Lung (tissue), 12 donors: ENCODE data around the gene TSEN54. TPM values are rescaled to one million over a fixed set of nuclear protein-coding genes. Genes with fewer than 3 reads are reported as not detected.

ENCODE experiments used
- ATAC-seq: fragments of 200-7000 bp; cut with Tn5 transposase; one replicate; pipeline ENCODE4 v1.9.1; 2020; ENCODE audit warnings: moderate number of reproducible peaks; ENCODE audit not compliant: insufficient read depth, low FRiP score
- DNase-seq, 3 donors: peaks; one replicate each; pipeline ENCODE4 v3.0.0-alpha.2; 2013 to 2017
- H3K27ac ChIP-seq, 2 donors: one replicate each; pipeline ENCODE4 v1.5.1; 2013; ENCODE audit warnings: mild to moderate bottlenecking in 2 of 2, moderate library complexity in 2 of 2, control low read depth in 1 of 2, inconsistent platforms in 1 of 2, low read depth in 1 of 2, low read length in 1 of 2
- H3K27me3 ChIP-seq, 3 donors: one replicate each; pipeline ENCODE4 v1.5.1; 2013; ENCODE audit warnings: low read length in 2 of 3; ENCODE audit not compliant: control insufficient read depth in 3 of 3, insufficient read depth in 3 of 3
- H3K36me3 ChIP-seq, 4 donors: one replicate each; pipeline ENCODE4 v1.5.1; 2013; ENCODE audit warnings: low read length in 4 of 4, mild to moderate bottlenecking in 1 of 4, moderate library complexity in 1 of 4; ENCODE audit not compliant: control insufficient read depth in 4 of 4, insufficient read depth in 4 of 4
- H3K4me1 ChIP-seq, 5 donors: one replicate each; pipeline ENCODE4 v1.5.1; 2013; ENCODE audit warnings: low read length in 5 of 5, mild to moderate bottlenecking in 2 of 5, moderate library complexity in 1 of 5; ENCODE audit not compliant: control insufficient read depth in 5 of 5, insufficient read depth in 5 of 5
- H3K4me3 ChIP-seq: one replicate; pipeline ENCODE4 v1.5.1; 2013; ENCODE audit warnings: mild to moderate bottlenecking, control low read depth, moderate library complexity
- H3K9ac ChIP-seq, 2 donors: one replicate each; pipeline ENCODE4 v1.5.1; 2013; ENCODE audit warnings: low read length in 2 of 2, control low read depth in 1 of 2; ENCODE audit not compliant: insufficient read depth in 1 of 2
- H3K9me3 ChIP-seq, 4 donors: one replicate each; pipeline ENCODE4 v1.5.1; 2013; ENCODE audit warnings: low read length in 3 of 4, mild to moderate bottlenecking in 1 of 4, moderate library complexity in 1 of 4; ENCODE audit not compliant: control insufficient read depth in 4 of 4, insufficient read depth in 3 of 4
- CTCF ChIP-seq: IDR thresholded peaks from 2 replicates; pipeline ENCODE4 v1.5.1; 2012; ENCODE audit warnings: mild to moderate bottlenecking; ENCODE audit errors: control extremely low read depth, extremely low read depth
- WGBS, 2 donors: extraction: QIAGEN DNeasy Blood & Tissue Kit; methylation state at CpG; one replicate each; pipeline ENCODE4 v1.1.7; 2013; 5-methylcytosine and 5-hydroxymethylcytosine counted together
- polyA plus RNA-seq, 2 donors: library from polyadenylated mRNA; stranded (reverse); fragments of 200-250 nt; gene quantifications; one replicate each; pipeline ENCODE4 v1.2.1, GENCODE V29; 2013
- total RNA-seq, 2 donors: library from RNA; depleted of rRNA in 1 of 2; stranded (reverse); fragments of >200 nt in 1 of 2; gene quantifications; one replicate each; pipeline ENCODE4 v1.2.1, GENCODE V29; 2014 to 2021
- donor health status: control.
- donor health status: control.
- donor health status: Bipolar disorder and iron deficiency.
- donor health status: healthy.
- donor health status: DM: yes; HTN: yes; CAD: no.

Gene TSEN54
- total and polyA plus RNA-seq, 4 donors: 18.4 to 36.5 (median 21.6) TPM

- Histone ChIP-seq H3K36me3 (peaks cover 2 to 83% (median 25%) of the 10 kb centered on the region in 4 donors), H3K4me1 (no peaks in the 10 kb centered on the region), H3K27ac (peak overlapping the region in 1 of 2 donors; percentile 40), H3K4me3 (no peak overlapping the region), H3K27me3 (no peaks in the 10 kb centered on the region), H3K9me3 (no peaks in the 10 kb centered on the region), H3K9ac (no peak overlapping the region)
- no peak for DNase-seq
- 33 to 59% methylated on average over 21 of the region's 21 CpGs for WGBS, 2 donors
- no peak for TF ChIP-seq CTCF
- no peak for ATAC-seq
Observed at GRCh38 chr17:75498039-75498725, 18.1 kb upstream of the TSEN54 start.

- no peak for DNase-seq
- H3K27me3 ChIP-seq: no peaks in the 10 kb centered on the region
- WGBS, 2 donors: 37 to 51% methylated on average over 16 of the region's 16 CpGs
- peaks cover 0 to 83% (median 20%) of the 10 kb centered on the region in 4 donors for H3K36me3 ChIP-seq
- H3K9ac ChIP-seq: no peak overlapping the region
- H3K4me1 ChIP-seq: no peaks in the 10 kb centered on the region
- no peak overlapping the region for H3K4me3 ChIP-seq
- no peaks in the 10 kb centered on the region for H3K9me3 ChIP-seq
- H3K27ac ChIP-seq: peak overlapping the region in 1 of 2 donors; percentile 40
- TF ChIP-seq CTCF: no peak
- no peak for ATAC-seq
Observed at GRCh38 chr17:75498726-75499213, 17.6 kb upstream of the TSEN54 start.

GRCh38 chr17:75499313-75500022, 16.9 kb upstream of the TSEN54 start:
- DNase-seq: no peak
- TF ChIP-seq CTCF: no peak

More at GRCh38 chr17:75499313-75500022, 16.9 kb upstream of the TSEN54 start:
- Histone ChIP-seq H3K4me1 (no peaks in the 10 kb centered on the region), H3K27me3 (no peaks in the 10 kb centered on the region), H3K9ac (no peak overlapping the region), H3K9me3 (no peaks in the 10 kb centered on the region), H3K27ac (peak overlapping the region in 1 of 2 donors; percentile 15), H3K4me3 (no peak overlapping the region), H3K36me3 (peaks cover 0 to 83% (median 15%) of the 10 kb centered on the region in 4 donors)
- 57 to 59% methylated on average over 16 of the region's 16 CpGs for WGBS, 2 donors
- no peak for ATAC-seq
